HG03060 (cell line): ENCODE results near the gene PDE1C.

Experiments
- ATAC-seq: cut with Tn5 transposase; IDR thresholded peaks from one replicate; pipeline ENCODE4 v1.9.1; 2021; ENCODE audit warnings: low read depth, moderate number of reproducible peaks; ENCODE audit not compliant: unreplicated experiment

PDE1C gene

DNA sequence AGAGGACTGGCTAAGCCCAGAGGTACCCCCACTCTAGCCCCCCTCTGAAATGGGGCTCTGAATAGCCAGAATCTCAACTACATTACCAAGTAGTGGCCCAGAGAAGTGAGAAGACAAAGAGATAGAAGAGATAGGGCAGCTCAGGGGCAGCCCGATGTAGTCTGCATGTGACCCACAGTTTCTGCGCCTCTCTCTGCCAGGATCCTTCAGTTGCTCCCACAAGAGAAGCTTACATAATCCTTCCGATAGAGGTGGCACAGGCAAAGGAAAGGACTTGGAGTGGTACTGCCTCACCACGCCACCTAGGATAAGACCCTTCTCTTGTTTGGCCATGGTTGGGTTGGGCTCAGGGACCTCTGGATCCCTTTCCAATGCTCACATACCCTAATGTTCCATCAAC, 5.4 kb upstream of the PDE1C start:
- no peak for ATAC-seq

- ATAC-seq, result no peak
Observed at GRCh38 chr7:32074787-32075585, 4.8 kb upstream of the PDE1C start.

DNA sequence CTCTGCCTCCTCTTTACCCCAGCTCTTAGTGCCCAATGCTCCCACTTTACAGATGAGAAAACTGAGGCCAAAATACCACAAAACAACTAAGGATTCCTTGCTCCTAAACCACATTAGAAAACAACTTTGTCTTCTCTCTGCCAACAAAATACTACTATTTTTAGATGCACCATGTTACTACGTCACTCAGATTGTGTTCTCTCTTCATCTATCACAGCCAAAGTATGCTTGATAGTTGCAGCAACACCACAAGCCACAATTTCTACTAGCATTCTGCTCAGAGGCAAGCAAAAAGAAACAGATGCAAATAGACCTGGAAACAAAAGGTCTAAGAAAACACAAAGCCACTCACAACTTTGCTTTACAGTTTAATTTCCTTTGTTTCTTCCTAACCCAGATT, 3.3 kb upstream of the PDE1C start:
- no peak for ATAC-seq

- ATAC-seq, result no peak
Observed at GRCh38 chr7:32072397-32072796, 2.2 kb upstream of the PDE1C start.

DNA sequence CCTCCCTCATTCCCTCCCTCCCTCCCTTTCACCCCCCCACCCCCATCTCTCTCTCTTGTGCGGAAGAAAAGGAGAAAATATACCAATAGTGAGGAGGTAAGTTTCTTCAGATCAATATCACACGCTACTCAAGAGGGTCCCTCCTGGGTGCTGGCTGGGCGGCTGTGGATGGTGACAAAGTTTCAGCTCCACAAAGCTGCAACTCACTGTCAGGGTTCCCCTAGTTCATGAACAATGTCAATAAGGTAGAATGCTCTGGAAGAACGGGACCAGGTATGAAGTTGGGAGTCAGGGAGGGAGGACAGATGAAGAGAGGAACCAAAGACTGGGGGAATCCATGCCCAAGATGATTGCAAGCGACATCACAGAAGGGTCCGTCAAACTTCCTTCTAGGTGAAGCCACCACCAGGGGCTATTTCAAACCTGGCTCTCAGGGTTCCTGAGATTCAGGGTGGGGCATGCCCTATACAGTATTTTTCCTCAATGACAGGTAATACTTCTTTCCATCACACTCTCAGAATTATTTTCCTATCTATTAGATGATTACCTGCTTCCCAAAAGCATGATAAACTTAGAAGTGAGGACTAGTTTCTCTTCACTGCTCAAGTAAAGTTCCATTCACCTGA, 1.4 kb upstream of the PDE1C start:
- no peak for ATAC-seq

GRCh38 chr7:32070051-32070405, 179 bp downstream of the PDE1C start:
- ATAC-seq, result no peak

DNA sequence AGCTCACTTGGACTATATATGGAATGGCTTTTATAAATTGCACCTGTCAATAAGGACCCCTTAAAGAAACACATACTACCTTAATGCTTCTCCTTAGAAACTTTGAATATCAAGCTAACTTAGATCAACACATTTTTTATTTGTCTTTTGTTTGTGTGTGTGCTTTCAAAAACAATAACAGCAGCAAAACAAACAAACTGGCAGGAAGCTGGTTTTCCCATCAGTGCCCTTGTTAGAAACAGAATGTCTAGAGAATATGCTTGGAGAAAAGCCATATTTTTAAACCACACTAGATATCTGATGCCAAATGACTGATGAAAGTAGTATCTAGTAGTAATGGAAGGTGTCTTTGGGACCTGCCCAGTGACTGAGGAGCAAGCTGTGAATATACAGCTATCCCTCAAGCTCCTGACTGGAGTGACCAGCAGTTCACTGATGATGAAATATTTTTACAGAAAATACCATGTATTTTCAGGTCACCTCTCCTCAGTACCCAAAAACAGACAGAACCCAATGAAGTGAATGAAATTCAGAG, 1.0 kb downstream of the PDE1C start:
- no peak for ATAC-seq

GRCh38 chr7:32068411-32069101, 1.7 kb downstream of the PDE1C start:
- no peak for ATAC-seq

GRCh38 chr7:32066441-32066840, 3.8 kb downstream of the PDE1C start:
- no peak for ATAC-seq

- no peak for ATAC-seq
Observed at GRCh38 chr7:32063614-32064013, 6.6 kb downstream of the PDE1C start.

- ATAC-seq, result no peak
Observed at GRCh38 chr7:32062150-32062549, 8.1 kb downstream of the PDE1C start.

- ATAC-seq, result no peak
Observed at GRCh38 chr7:32061346-32061745, 8.9 kb downstream of the PDE1C start.

DNA sequence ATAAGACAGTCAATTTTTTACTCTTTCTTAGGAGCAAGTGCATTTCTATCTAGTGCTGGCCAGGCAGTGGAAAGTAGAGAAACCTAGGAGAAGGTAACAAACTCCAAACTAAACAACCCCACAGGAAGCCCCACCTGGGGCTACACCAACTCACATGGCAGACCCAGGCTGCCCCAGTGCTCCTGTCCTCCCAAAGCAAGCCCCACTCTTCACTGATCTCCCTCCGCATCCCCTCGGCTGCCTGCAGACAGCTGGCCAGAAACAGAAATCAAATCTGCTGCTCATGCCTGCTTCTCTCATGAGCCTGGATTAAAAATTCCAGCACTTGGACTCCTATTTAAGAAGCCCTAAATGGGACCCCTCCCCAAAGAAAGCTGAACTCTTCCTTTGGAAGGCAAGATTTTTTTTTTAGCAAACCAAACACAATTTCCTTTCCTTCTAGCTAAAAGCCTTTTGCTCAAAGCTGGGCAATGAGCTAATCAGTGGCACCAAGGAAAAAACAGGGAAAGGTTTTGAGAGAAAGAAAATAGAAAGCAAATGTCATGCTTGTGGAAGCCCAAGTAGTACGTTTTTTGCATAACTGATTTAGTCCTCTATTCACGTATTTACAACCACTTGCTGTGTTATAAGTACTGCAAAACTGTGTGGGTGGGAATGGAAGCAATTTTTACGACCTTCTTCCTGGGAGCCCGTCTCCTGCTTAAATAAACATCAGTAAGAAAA, 10.8 kb downstream of the PDE1C start:
- no peak for ATAC-seq

GRCh38 chr7:32058002-32058401, 12.2 kb downstream of the PDE1C start:
- no peak for ATAC-seq

DNA sequence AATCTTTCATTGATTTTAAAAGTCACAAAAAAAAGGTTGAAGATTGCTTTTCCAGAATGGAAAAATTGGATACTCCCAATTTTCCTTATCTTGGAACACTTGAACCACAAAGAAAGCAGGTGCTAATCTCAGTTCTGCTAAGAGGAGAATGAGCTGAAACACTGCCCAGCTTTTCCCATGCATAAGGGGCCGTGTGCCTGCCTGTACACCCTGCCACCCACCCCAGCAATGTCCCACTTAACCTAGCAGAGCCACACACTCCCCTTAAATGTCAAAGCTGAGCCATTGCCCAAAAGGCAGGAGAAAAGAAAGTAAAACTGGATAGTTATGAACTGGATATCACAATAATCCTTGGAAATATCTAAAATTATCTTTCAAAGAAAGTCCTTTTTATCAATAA, 13.4 kb downstream of the PDE1C start:
- no peak for ATAC-seq

DNA sequence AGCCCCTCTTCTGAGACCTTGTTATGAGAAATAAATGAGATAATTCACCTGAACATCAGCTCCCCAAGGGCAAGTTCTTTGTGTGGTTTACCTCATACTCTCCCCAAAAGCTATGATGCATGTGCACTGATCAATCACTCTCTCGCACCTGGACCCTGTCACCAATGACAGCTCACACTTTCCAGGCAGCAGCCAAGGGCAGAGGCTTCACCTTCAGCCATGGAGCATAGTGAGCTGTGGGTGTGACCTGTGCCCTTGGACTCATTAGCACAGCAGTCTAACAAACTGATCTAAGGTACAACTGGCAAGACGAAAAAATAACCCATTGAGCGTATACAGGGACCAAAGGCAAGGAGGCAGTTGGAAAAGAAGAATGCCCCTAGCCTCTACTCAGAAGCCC, 17.0 kb downstream of the PDE1C start:
- ATAC-seq, result no peak

DNA sequence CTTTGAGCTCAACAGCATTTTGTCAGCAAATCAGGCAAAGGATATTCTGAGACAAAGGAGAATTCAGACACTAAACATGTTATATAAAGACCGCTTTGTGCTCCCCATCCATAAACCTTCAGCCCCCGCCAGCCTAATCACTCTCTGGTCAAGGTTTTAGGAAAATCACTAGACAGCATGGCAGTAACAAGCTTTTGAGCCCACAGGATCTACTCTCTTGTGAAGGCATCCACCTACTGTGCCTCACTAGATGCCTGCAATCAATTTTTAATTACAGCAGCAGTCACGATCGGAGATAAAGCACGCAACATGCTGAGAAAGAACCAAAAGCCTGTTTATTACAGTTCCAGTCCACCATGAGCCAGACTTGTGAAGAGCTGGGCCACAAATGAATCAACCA, 19.1 kb downstream of the PDE1C start:
- no peak for ATAC-seq

- no peak for ATAC-seq
Observed at GRCh38 chr7:32049599-32049998, 20.6 kb downstream of the PDE1C start.

GRCh38 chr7:32048970-32049491, 21.2 kb downstream of the PDE1C start:
- ATAC-seq, result no peak

DNA sequence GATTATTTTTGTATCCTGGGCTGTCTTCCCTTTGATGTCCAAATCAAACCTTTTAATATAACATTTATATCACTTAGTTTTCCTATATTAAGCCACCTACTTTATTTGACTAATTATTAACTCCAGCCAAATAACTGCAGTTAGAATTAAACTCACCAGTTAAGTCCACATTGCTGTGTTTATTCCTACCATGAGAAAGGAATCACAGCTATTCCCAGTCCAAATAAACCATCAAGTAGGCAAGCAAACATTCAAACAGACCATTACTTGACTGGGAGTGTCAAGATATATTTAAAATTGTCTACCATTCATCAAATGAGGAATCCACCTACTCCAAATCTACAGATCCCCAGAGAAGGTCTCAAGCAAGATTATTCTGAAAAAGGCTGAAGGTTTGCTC, 22.4 kb downstream of the PDE1C start:
- ATAC-seq, result no peak

- ATAC-seq, result no peak
Observed at GRCh38 chr7:32047075-32047474, 23.1 kb downstream of the PDE1C start.
